ENCODE data around the gene DDX6.
"Not testable (repeated sequence)": the region's sequence is repeated elsewhere in the genome, so short reads cannot be mapped to it uniquely, and the experiment has no call there.

DDX6 gene

DNA sequence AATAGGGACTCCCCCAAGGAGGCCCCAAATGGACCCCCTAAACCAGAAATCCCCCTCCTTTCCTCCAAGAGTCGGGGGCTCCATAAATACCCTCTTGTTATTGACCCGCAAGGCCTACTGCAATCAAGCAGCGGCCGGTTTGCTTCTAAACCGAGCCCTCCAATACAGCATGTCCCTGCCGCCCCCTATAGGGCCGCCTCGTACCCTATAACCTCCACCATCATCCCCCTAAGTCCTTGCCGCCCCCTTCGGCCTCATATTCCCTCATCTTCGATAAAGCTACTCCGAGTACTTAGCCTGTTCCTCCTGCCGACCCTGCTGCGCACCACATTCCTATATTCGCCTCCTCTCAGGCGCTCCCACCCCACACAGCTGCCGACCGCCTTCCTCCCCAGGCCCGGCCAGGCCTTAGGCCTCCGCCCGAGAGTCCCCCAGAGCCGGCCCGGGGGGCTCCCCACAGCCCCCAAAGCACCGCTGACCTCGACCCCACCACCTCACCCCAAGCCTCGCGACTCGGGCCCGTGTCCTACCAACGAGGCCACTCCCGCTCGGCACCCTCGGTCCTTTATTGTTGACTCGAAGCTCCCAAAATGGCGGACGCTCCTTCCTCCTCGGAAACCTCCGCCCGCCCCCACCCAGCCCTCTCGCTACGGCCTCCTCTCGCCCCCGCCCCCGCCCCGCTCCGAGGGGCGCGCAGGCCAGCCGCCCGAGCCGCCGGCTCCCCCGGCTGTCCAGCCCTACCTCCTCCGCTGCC is 430 bp downstream of the DDX6 start:
- DNase-seq: peak; percentile 93

DNA sequence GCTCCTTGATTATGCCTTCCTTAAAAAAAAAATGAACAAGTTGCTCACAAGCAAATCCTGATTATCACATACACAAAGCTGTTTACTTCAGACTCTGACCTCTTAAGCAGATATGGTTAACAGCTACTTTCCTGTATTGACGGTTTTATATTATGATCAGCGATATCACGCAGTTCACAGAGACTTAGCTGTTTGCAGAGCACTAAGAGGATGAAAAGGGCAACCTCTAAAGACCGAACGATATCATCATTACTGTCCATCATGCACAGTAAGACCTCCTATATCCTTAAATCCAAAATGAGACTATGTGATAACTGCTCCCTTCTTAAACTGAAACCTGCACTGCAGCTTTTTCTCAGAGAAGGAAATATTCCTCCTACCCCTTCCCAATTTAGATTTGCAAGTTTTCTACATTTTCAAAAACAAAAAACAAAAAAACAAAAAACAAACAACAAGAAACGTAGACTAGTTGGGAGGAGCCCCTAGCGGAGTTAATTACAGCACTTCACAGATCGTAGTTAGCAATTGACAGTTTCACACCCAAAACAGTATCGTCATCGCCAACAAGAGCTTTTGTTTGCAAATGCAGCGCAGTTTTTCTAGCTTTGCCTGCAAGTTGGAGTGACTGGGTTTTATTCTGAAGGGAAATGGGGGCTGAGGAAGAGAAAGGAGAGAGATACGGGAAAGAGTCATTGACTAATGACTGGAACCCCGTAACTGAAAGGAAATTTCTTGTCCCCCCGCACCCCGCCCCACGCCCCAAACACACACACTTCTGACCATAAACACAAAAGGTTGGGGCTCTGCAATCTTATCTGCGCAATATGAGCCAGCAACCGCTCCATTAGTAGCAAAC is 1.2 kb downstream of the DDX6 start:
- no peak for DNase-seq

DNA sequence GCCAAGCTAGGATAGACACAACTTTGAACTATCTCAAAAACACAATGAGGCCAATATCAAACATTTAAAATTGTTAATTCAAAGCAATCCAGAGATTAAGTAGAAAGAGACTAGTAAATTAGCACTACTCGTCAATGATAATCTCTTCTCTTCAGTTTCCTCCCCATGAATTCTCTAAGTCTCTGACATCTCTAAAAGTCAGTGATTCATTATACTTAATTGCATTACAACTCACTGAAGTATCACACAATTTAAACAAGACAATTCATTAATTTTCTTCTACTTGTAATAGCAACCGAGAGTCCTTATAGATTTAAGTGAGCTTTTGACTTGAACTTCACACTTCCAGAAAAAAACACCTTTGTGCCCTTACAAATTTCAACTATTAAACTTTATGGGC is 4.3 kb downstream of the DDX6 start:
- DNase-seq: no peak

DNA sequence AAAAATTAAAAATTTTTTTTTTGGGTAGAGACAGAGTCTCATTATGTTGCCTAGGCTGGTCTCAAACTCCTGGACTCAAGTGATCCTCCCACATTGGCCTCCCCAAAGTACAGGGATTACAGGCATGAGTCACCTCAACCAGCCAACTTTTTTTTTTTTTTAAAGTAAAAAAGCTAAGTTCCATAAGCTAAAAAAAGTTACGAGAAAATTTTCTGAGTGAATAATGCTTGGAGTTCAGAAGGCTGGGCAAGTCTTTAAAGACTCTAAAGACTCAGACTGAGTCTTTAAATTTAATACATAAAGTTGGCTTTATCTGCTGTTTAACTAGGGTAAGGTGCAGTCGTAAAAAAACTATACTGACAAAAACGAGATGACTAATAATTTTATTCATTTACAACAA is 5.6 kb downstream of the DDX6 start:
- DNase-seq: no peak

DNA sequence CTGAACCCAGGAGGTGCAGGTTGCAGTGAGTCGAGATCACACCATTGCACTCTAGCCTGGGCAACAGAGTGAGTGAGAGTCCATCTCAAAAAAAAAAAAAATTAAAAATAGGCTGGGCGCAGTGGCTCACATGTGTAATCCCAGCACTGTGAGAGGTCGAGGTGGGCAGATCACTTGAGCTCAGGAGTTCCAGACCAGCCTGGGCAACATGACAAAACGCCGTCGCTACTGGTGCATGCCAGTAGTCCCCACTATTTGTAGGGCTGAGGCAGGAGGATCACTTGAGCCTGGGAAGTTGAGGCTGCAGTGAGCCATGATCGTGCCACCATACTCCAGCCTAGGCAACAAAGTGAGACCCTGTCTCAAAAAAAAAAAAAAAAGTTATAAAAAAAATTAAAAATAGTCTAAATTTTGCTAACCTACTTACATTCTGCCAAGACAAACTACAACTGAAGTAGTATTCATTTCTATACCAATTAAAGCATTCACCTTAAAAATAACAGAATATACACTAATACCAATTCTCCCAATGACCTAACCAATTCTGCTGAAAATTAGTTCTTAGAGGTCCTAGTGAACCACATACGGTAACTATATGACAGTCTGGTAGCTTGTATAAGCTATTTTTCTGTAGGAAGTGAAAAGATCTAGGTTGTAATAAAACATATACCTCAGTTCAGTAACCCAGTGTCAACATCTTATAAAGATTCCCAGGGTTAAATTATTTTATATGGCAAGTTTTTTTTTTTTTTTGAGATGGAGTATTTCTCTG is 7.1 kb downstream of the DDX6 start:
- DNase-seq: no peak

DNA sequence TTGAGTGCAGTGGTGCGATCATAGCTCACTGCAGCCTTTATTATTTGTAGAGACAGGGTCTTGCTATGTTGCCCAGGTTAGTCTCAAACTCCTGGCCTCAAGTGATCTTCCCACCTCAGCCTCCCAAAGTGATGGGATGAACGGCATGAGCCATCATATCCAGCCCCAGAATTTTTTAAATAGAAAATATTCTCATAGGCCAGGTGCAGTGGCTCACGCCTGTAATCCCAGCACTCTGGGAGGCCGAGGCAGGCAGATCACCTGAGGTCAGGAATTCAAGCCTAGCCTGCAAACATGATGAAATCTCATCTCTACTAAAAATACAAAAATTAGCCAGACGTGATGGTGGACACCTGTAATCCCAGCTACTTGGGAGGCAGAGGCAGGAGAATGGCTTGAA is 7.6 kb downstream of the DDX6 start:
- DNase-seq: not testable (repeated sequence)

DNA sequence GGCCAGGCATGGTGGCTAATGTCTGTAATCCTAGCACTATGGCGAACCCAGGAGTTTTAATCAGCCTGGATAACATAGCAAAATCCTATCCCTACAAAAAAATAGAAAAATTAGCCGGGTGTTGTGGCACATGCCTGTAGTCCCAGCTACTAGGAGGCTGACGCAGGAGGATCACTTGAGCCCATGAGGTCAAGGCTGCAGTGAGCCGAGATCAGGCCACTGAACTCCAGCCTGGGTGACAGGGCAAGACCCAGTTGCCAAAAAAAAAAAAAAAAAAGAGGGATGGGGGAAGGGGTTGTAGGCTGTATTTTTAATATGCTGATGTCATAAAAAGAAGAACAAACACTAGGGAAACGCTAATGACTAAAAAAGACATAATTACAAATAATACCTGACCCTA is 12.1 kb downstream of the DDX6 start:
- no peak for DNase-seq

DNA sequence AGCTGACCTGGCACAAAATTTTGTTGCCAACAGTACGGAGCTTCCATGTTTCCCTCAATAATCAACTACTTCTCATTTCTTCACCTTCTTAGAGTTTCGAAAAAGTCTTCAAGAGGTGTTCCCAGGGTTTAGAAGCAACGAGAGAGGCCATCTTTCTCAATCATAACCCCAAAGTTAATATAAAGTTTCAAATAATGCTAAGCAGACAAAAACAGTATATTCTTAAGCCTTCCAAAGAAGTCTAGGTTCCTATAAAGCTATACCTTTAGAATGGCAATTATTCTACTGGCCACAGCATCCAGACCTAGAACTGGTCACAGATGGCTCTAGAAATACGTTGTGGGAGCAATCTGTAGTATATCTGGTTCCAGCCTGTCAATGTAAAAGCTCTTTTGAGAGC is 16.9 kb downstream of the DDX6 start:
- DNase-seq: no peak

DNA sequence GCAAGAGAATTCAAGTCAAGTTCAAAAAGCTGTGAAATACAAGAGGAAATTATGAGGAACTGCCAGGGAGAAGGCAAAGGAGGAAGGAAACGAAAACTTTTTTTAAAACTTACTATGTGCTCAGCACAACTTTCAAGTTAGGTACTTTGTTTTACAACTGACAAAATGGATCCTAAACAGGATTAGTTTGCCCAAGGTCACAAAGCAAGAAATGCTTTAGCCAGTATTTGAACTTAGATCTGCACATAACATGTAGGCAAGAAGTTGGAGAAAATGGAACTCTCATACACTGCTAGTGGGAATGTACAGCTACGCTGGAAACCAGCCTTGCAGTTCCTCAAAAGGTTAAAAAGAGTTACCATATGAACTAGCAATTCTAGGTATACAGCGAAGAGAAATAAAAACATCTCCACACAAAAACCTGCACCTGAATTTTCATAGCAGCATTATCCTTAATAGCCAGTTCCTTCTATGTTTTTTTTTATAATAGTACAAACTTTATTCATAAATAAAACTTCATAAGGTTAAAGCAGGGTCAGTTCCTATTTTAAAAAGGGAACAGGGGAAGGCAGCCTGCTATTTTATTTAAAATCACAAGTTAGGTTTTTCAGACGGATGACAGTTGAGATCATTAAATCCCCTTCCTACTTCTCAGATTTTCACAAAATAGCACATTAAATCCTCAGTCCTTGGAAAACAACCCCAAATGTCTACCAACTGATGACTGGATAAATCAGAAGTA is 19.2 kb downstream of the DDX6 start:
- DNase-seq: no peak

DNA sequence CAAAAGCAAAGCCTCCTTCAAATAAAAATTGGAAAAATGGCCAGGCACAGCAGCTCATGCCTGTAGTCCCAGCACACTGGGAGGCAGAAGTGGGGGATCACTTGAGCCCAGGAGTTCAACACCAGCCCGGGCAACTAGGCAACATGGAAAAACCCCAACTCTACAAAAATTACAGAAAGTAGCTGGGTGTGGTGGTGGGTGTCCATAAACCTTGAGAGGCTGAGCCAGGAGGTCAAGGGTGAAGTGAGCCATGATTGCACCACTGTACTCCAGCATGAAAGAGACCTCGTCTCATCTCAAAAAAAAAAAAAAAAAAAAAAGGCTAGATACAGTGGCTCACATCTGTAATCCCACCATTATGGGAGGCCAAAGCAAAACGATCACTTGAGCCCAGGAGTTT is 22.3 kb downstream of the DDX6 start:
- no peak for DNase-seq

DNA sequence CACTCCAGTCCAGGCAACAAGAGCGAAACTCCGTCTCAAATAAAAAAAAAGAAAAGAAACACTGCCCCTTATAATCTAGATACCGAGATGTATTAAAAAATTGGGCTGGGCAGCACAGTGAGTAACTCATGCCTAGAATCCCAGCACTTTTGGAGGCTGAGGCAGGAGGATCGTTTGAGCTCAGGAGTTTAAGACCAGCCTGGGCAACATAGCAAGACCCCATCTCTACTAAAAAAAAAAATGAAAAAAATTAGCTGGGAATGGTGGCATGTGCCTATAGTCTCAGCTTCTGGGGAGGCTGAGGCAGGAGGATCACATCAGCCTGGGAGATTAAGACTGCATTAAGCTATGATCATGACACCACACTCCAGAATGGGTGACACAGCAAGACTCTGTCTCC is 24.9 kb downstream of the DDX6 start:
- no peak for DNase-seq

DNA sequence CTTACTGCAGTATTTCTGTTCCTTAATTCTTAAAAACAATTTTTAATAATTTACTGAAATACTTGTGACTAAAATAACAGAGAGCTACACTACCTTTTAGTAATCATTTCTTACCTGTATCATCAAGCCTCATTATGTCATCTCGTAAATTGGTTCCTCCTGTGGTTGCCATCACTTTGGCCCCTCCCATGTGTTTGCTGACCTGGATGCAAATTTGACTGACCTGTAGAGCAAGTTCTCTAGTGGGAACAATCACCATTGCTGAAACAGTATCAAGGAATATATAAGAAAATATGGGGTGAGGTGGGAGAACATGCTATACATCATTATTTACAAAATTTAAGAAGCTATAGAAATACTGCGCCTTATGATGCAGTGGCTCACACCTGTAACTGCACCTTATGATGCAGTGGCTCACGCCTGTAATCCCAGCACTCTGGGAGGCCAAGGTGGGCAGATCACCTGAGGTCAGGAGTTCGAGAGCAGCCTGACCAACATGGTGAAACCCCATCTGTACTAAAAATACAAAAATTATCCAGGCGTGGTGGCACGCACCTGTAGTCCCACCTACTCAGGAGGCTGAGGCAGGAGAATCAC is 25.8 kb downstream of the DDX6 start:
- DNase-seq: not testable (repeated sequence)

DNA sequence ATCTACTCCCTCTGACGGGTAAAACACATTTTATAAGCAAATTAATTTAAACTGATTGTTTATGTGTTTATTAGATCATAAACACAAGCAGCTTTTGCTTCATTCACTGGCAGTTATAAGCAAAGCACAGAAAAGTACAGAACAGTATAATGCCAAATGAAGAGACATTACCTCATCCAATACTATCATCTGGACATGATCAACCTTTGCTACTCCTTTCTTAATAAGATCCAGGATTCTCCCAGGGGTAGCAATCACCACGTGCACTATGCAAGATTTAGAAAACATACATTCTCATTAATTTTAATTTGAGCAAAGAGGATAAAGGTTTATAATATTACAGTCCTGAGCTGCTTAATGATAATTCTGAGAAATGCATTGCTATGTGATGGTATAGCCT is 27.9 kb downstream of the DDX6 start:
- DNase-seq: no peak

DNA sequence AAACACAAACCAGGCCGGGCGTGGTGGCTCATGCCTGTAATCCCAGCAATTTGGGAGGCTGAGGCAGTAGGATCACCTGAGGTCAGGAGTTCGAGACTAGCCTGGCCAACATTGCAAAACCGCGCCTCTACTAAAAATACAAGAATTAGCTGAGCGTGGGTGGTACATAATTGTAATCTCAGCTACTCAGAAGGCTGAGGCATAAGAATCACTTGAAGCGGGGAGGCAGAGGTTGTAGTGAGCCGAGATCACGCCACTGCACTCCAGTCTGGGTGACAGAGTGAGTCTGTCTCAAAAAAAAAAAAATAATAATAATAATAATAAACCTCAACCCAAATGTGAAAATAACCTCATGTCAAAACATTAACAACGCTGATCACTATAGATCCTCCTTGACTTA is 29.0 kb downstream of the DDX6 start:
- DNase-seq: not testable (repeated sequence)

DNA sequence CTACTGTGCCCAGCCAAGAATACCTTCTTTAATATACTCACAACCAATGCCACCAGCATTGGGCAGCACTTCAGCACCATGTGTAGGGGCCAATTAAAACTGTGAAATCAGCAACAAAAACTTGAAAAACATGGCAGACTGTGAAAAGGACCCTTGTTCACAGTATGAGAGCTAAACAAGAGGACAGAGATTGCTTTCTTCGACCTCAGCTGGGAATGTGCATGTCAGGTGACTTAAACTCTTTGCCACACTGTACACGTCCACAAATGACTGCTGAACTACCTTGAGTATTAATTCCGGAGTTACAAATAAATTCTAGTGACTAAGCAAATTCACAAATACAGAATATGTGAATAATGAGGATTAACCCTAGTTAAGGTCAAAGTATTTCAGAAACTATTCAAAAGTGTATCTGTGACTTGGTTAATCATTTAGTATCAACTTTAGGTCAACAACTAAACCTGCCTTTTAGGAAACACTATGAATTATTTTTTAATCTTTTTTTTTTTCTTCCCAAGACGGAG is 33.0 kb downstream of the DDX6 start:
- no peak for DNase-seq

DNA sequence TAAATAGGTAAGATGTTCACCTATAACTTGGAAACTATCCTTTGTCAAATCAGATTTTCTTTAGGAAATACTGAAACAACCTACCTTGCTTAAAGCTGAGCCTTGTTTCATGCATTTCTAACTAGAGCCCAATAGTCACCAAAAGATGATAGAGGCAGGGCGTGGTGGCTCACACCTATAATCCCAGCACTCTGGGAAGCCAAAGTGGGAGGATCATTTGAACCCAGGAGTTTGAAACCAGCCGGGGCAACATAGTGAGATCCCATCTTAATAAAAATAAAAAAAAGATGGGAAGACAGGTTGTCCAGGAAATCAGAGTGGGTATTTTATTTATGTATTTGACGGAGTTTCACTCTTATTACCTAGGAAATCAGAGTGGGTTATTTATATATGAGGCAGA is 38.3 kb downstream of the DDX6 start:
- no peak for DNase-seq

DNA sequence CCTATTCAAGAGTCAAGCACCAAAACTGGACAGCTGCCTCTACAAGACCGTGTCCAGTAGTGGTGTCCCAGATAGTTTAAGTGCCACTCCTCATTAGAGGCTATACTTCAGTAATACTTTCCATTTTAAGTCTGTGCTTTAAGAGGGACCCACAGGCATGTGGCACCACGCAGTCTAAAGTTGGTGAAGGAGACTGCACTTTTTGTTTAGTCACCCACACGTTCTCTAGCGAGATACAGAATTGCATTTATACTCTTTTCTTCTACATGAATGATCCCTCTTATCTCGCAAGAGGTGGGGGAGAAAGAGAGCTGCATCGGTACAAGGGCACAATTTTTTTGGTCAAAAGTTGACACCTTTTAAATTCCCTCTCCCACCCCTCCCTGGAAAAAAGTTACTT is 41.5 kb downstream of the DDX6 start:
- no peak for DNase-seq

DNA sequence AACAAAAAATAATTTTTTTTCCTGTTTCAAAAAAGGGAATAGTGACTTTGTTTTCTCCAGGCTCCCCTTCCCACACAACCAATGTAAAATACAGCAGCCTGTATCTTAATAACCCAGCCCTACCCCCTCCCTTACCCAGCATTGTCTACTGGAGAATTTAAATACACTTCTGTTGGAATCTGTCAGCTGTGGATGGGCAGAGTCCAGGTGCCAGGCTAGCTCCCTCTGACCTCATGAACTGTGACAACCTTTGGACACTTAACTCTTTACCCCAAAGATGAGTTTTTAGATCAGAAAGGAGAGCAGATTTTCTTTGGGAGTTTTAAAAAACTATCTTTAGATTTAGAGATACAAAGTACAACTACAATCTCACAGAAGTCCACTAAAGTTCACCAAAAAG is 42.9 kb downstream of the DDX6 start:
- DNase-seq: no peak

DNA sequence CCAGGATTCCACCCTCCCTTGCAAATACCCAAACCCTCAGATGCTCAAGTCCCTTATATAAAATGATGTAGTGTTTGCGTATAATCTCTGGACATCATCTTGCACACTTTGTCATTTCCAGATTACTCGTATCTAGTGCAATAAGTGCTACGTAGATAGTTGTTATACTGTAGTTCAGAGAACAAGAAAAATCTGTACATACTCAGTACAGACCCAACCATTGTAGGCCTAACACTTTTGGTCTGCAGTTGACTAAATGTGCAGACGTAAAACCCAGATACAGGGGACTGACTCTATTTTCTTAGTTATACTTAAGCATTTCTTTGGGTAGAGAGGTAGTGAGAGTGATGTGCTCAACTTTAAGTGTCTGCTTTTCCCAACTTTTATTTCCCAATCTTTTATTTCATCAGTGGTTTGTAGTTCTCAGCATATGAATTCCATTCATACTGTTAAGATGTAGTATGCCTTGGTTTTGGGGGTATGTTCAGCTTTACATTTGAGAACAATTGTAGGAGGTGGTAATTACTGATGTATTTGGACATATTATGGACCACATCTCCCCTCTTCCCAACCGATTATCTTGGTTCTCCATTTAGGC is 43.9 kb downstream of the DDX6 start:
- DNase-seq: no peak

DNA sequence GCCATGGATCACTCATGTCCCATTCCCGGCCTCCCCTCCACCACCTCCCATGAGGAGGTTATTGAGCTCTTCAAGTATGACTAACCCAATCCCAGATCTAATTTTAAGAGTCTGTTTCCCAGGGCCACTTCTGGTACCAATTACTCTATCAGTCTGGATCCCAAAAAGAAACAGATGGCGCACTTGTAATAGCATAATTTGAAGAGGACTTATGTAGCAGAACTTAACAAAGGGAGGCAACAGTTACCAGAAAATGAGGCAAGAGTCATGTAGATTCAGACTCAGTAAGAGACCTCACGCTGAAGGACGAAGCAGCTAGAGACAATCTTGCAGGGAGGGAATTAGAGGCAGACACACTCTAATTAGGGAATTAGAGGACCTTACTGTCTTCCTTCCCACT is 46.9 kb downstream of the DDX6 start:
- peak; percentile 10 for DNase-seq

DNA sequence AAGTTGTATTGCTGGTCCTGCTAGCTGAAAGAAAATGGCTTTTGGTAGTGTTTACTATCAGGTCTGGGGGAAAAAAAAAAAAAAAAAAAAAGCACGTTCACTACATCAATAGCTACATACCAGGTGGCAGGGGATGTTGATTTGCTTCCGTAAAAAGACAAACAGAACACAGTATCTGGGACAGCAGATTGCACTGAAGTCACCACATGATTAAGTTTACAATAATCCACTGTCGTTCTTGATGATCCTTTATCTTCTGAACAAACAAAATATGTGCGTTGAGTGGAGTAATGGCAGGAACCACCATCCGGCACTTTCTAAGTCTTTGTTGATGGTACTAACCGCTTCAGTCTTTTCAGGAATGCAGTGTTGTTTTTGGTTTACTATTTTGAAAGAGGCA is 48.7 kb downstream of the DDX6 start:
- no peak for DNase-seq

DNA sequence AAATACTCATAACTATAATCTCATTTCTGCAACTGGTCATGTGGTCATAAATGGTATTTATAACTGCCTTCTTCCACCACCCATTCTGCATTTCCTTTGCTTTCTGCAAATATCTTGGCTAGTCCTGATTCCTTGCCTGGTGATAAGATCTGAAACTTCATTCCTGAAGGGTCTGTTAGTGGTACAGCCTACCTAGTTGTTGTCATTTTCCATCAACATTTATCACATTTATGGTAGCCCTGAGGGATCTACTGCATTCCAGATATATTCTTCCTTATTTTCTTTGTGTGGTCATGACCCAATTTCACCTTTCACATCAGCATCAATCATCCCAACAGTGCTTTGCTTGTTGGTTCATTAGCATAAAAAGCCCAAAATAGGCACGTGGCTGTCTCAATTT is 50.1 kb downstream of the DDX6 start:
- no peak for DNase-seq

Measured in retina (tissue), 1 donor.